Activated CD4-positive, alpha-beta T cell treated with anti-CD3 and anti-CD28 coated beads for 24 hours (primary cell): ENCODE measurements around the gene PAK5.

Experiments used
- DNase-seq, 2 donors: peaks; one replicate each; pipeline ENCODE4 v3.0.0-alpha.2; 2020; ENCODE audit warnings: low read depth in 2 of 2

PAK5 gene

DNA sequence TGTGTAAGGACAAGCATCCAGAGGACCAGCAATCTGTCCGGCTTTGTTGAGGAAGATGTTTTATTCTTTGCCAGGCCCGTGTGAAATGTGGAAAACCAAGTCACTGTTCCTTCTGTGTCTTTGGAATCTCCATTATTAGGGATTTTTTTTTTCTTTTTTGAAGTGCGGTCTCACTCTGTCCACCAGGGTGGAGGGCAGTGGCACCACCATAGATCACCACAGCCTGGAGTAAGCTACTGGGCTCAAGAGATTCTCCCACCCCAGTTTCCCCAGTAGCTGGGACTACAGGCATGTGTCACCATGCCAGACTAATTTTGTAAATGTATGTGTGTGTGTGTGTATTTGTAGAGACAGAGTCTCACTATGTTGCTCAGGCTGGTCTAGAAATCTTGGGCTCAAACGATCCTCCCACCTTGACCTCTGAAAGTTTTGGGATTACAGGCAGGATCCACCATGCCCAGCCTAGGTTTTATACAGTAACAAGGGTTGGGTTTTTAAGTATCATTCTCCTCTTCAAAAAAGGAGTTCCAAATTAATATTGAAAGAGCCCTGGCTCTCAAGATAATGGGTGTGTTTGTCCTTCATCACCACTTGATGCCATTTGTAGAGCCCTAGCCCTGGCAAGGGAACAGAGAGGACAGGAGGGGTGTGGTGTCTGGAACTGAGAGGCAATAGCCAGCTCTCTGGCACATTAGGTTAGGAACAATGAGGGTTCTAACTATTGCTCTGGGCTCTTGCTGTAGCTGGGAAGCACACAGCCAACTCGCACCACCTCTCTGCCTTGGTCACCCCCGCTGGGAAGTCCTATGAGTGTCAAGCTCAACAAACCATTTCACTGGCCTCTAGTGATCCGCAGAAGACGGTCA is 321.3 kb downstream of the PAK5 start:
- DNase-seq = no peak

- DNase-seq = no peak
Measured at GRCh38 chr20:9516234-9516871, 322.5 kb downstream of the PAK5 start.

DNA sequence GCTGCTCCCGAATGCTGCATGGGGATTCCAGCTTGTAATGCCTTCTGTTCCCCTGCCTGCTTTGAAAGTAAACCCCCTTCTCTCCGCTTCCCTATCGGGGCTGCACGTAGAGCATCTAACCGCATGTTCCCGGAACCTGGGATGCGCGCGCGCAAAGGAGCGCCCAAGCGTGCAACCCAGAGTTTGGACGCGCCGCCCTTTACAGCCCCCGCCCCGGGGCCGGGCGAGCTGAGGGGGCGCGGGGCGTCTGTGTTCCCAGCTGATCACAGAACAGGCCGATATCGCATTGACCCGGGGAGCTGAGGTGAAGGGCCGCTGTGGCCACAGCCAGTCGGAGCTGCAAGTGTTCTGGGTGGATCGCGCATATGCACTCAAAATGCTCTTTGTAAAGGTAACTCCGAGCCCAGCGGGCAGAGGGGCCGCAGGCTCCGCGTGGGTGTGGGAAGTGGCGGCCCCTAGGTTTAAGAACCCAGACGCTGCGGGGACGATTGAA is 323.1 kb downstream of the PAK5 start:
- no peak for DNase-seq

DNA sequence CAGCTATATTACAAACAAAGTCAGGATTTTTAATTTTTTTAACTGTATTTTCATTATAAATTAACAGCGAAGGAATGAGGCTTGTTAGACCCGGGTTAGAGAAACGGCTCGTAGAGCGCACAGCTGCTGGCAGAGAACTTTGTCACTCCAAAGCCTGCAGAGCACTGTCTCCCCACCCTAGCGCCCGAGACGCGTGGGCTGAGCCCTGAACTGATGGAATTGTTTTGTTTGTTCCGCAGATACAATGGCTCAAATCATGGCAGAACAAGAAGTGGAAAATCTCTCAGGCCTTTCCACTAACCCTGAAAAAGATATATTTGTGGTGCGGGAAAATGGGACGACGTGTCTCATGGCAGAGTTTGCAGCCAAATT is 323.7 kb downstream of the PAK5 start:
- no peak for DNase-seq

DNA sequence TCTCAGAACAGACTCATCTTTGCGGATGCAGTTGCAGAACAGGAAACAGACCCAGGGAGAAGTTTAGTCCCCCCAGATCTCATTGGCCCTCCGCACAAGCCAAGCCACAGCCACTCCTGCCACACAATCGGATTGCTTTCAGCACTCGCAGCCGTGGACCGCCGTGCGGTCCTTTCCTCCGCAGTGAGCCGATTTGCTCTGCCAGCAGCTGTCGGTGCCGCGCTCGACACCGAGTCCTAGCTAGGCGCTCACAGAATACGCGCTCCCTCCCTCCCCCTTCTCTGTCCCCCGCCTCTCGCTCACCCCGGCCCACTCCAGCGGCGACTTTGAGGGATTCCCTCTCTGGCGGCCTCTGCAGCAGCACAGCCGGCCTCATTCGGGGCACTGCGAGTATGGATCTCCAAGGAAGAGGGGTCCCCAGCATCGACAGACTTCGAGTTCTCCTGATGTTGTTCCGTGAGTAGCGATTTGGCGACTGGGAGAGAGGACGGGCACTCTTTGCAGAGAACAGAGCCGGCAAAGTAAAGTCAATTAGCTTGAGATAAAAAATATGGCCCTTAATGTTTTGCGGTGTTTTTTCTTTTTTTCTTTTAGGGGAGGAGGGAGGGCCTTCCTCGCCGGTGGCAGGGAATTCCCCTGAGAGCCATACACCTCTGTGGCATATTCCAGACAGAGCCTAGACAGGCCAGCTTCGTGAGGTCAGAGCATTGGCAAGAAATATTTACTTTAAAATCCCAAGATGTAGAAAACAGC is 324.2 kb downstream of the PAK5 start, which contains the start of gene LAMP5:
LAMP5 (plus strand) TSS at position 130 of the 753 bp plus-strand sequence; CDS start at position 393, 263 bp downstream.
- DNase-seq = no peak

DNA sequence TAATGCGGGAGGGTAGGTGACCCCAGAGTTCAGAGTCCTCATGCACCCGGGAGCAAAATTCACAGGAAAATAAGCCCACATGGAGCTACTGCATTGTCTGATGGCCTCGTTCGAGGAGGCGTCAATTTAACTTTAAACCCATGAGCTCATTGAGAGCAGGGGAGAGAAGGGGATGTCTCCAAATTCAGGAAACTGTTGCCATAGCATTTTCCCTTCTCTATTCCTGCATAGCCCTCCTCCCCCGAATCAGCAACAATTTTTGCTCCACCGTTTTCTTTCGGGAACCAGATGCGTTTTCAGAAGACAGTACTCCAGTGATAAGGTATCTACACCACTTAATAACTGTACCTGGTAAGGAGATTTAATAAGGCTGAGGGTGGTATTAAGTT is 324.8 kb downstream of the PAK5 start:
- no peak for DNase-seq

DNA sequence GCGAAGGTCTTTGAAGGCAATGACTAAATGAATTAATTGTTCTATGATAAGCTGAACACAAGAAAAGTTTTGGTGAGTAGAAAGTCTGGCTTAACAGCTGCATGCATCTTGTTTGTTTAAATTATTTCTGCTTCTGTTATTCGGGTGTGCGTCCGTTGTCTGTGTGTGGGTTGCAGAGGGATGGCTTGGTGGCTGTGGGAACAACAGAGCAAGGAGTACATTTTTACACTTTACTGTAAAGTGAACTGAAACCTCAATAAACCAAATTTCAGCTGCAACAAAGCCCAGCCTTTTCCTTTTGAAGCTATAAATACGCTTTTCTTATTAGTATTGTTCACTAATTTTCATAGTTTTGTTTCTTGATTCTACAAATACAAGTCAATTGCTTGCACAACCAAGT is 328.0 kb downstream of the PAK5 start:
- no peak for DNase-seq

- DNase-seq = no peak
Measured at GRCh38 chr20:9509246-9509645, 329.6 kb downstream of the PAK5 start.

GRCh38 chr20:9508696-9509178 is 330.1 kb downstream of the PAK5 start:
- no peak for DNase-seq

GRCh38 chr20:9508240-9508661 is 330.6 kb downstream of the PAK5 start:
- no peak for DNase-seq

DNA sequence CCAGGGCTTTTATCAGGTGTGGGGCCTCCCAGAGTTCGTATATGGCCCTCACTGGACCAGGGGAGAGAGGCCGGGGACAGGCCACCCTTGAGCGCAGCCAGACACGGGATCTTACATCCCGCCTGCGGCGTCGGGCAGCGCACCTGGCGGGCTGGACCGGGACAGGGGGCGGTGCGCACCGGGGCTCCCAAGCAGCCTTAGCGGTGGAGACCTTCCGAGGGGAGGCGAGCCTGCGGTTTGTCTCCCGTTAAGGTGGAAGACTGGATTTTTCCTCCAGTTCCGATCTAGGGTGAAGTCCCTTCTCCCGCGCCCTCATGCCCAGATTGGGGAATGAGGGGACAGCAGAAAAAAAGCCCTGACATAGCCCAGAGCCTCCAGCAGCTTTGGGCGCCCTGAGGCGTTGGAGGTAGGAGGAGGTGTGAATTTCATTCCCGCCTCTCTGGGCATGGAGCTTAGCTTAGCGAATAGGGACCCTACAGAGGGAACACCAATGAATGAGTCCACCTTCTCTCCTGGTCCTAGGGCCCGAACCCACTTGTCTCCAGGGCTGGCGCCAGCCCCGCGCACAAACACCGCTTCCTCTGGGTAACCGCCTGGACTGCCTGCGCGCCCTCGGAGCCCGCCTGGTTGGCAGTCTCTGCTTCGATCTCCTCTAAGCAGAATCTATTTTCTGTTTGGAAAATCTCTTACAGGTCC is 331.2 kb downstream of the PAK5 start:
- DNase-seq = no peak

GRCh38 chr20:9506964-9507369 is 331.9 kb downstream of the PAK5 start:
- DNase-seq = no peak

DNA sequence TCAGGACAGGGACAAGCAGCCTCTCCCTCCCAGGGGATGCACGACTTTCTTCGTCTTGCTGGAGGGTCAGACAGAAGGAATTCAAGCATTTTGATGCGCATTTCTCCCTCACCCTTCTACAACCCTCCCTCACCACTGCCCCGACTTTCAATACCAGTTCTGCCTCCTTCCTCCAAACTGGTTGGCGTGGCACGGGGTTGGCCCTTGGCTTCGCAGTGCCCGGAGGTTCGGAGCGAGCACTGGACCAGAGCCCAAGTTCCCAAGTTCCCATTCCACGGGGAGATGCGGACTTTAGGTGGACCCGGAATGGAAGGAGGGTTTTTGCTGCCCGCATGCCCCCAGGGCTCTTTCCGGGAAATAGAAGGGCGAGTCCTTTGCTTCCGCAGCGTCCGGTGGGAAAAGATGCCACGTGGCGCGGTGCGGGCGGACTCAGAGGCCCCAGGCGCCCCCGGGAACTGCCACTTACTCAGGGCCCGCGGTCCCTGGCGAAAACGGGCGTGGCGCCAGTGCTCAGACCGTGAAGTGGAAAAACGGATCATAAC is 332.5 kb downstream of the PAK5 start:
- no peak for DNase-seq

DNA sequence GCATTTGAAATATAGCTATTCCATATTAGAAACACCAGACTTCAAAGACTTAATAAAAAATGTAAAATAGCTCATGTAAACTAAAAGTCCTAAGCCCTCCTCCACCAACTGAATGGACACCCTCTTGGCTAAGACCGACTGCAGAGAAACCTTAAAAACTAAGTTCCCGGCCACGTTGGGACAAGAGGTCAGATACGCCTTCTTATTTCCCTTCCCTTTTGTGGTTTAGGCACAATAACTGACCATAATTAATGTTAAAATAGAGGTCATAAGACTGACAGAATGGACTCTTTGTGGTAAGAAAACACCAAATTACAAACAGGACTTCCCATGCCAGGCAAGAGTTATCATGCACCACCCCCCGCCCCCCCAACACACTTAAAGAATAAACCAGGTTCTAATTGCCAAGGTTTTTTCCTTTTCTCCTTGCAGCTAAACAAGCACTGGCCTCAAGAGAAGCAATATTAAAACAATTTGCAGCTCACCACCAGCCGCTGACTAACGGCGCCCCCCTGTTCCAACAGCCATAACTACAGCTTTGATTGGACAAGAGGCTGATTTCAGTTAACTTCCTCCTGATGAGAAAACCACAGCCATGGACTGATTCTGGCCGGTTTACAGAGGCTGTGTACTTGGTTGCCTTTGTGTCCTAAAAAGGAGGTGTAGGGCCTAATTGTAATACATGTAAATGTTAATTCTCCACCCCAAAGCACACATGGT is 335.2 kb downstream of the PAK5 start:
- no peak for DNase-seq

- no peak for DNase-seq
Measured at GRCh38 chr20:9501473-9501872, 337.4 kb downstream of the PAK5 start.

- DNase-seq = no peak
Measured at GRCh38 chr20:9500121-9500520, 338.8 kb downstream of the PAK5 start.

DNA sequence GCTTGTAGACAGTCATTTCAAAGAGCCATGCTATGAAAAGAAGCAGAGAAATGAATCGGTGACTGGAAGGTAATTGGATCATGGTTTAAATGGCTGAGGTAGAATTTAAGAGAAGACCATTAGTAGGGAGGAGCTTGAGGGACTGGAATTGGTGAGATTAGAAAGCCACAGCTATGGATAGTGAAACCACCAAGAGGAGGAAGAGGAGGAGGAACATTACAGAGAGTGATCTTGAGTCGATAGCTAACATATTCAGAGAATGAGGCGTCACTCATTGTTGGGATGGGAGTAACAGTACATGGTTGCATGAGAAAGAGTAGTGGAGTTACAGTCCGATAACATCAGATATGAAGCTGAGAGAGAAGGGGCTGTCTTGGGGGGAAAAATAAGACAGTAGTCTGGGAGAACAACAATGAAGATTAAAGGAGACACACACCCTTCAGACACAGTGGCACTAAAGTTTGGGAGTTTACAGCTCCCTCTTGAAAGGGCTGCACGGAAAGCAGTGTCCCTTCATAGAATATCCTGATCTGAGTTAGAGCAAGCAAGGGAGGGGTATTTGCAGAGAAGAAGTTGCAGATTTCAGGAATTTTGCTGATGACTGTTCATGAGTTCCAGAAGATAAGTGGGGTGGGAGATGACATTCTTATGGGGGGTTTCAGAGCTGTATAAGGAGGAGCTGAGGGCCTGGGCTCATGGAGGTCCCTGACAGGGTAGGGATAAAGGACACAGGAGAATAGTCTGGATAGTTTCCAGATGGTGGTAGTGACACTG is 339.6 kb downstream of the PAK5 start:
- DNase-seq = no peak

DNA sequence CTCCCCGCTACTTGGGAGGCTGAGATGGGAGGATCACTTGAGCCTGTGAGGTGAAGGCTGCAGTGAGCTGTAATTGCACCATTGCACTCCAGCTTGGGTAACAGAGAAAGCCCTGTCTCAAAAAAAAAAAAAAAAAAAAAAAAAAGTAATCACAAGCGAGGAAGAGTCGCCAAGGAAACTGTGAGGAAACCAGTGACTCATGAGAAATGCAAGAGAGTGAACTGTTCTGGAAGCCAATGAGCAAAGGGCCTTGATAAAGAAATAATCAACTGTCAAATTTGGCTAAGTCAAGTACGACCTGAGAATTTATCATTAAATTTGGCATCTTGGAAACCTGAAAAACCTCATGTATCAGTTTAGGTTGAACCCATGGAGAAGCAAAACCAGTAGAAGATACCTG is 340.6 kb downstream of the PAK5 start:
- no peak for DNase-seq

DNA sequence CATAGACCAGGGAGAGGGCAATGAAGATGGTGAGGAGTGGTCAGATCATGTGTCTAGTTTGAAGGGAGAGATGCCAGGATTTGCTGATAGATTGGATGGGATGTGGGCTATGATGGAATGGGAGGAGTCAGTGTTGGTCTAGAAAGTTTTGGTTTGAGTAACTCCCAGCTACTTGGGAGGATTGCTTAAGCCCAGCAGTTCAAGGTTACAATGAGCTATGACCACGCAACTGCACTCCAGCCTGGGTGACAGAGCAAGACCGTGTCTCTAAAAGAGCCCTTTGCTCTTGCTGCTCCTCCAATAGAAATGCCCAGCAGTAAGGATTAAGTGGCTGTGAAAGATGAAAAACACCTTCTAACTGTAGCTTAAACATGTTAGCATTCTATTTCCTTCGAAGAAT is 342.7 kb downstream of the PAK5 start:
- DNase-seq = no peak

DNA sequence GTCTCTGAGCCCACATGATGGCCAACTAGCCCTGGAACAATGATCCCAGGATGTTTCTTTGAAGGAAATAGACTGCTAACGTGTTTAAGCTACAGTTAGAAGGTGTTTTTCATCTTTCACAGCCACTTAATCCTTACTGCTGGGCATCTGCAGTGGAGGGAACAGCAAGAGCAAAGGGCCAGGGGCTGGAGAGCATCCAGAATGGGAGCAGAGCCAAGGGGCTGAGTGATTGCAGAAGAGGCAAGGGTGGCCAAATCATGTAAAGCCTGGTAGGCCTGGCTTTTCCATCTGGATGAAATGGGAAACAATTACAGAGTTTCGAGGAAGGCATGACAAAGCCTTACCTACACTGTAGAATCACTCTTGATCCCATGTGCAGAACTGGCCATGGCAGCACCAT is 343.2 kb downstream of the PAK5 start:
- DNase-seq = no peak
